Uterus (tissue), 2 donors: ENCODE data around the gene DAZL.

ENCODE experiments used
- POLR2A ChIP-seq, 2 donors: fragments of 450-650 bp; IDR thresholded peaks; one replicate each; pipeline ENCODE4 v1.6.1; 2016; ENCODE audit warnings: antibody characterized with exemption in 2 of 2, mild to moderate bottlenecking in 1 of 2, moderate library complexity in 1 of 2
- TF ChIP-seq, protein P1 (sequence below), 4 experiments: fragments of 200-600 bp in 2 of 4; fragments of 450-650 bp in 2 of 4; sonication (generic) in 2 of 4; IDR thresholded peaks; one replicate each; pipeline ENCODE4 v1.5.1; 2016 to 2019; ENCODE audit warnings: antibody characterized with exemption in 4 of 4, mild to moderate bottlenecking in 2 of 4, moderate library complexity in 1 of 4

GRCh38 chr3:16545413-16546185 is 59.6 kb downstream of the DAZL start:
- TF ChIP-seq, protein P1, sequence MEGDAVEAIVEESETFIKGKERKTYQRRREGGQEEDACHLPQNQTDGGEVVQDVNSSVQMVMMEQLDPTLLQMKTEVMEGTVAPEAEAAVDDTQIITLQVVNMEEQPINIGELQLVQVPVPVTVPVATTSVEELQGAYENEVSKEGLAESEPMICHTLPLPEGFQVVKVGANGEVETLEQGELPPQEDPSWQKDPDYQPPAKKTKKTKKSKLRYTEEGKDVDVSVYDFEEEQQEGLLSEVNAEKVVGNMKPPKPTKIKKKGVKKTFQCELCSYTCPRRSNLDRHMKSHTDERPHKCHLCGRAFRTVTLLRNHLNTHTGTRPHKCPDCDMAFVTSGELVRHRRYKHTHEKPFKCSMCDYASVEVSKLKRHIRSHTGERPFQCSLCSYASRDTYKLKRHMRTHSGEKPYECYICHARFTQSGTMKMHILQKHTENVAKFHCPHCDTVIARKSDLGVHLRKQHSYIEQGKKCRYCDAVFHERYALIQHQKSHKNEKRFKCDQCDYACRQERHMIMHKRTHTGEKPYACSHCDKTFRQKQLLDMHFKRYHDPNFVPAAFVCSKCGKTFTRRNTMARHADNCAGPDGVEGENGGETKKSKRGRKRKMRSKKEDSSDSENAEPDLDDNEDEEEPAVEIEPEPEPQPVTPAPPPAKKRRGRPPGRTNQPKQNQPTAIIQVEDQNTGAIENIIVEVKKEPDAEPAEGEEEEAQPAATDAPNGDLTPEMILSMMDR (IDR thresholded peaks at IDR 0.05), result no peak
- TF ChIP-seq POLR2A (IDR thresholded peaks at IDR 0.05), result no peak
